A673 (cell line): ENCODE results near the gene ATP7A.

ENCODE experiments used
- CTCF ChIP-seq: fragments of 300-800, 200-600 bp; sonication (generic); conservative IDR thresholded peaks from 2 replicates; pipeline ENCODE4 v1.5.1; 2017; ENCODE audit warnings: low read depth, mild to moderate bottlenecking, antibody characterized with exemption, low read length, moderate library complexity, mixed read lengths
- EZH2 ChIP-seq: fragments of 200-600 bp; sonication (generic); IDR thresholded peaks from 2 replicates; pipeline ENCODE4 v1.6.1; 2017; ENCODE audit warnings: borderline replicate concordance, low read depth, mild to moderate bottlenecking, mixed read lengths, antibody characterized with exemption, low read length; ENCODE audit not compliant: poor library complexity, severe bottlenecking

- TF ChIP-seq EZH2 = no peak
- no peak for TF ChIP-seq CTCF
These were observed 42.8 kb downstream of the ATP7A start for GRCh38 chrX:77953302-77953701.
